Stimulated activated CD8-positive, alpha-beta memory T cell treated with anti-CD3 and anti-CD28 coated beads, Interleukin-7, amount 100 ng/mL, for 1 hour (primary cell): ENCODE measurements around the gene SLC35B4.

Experiments used
- DNase-seq, 2 donors: peaks; one replicate each; pipeline ENCODE4 v3.0.0-alpha.2; 2020; ENCODE audit warnings: low read depth in 2 of 2

Gene SLC35B4, protein sequence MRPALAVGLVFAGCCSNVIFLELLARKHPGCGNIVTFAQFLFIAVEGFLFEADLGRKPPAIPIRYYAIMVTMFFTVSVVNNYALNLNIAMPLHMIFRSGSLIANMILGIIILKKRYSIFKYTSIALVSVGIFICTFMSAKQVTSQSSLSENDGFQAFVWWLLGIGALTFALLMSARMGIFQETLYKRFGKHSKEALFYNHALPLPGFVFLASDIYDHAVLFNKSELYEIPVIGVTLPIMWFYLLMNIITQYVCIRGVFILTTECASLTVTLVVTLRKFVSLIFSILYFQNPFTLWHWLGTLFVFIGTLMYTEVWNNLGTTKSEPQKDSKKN

DNA sequence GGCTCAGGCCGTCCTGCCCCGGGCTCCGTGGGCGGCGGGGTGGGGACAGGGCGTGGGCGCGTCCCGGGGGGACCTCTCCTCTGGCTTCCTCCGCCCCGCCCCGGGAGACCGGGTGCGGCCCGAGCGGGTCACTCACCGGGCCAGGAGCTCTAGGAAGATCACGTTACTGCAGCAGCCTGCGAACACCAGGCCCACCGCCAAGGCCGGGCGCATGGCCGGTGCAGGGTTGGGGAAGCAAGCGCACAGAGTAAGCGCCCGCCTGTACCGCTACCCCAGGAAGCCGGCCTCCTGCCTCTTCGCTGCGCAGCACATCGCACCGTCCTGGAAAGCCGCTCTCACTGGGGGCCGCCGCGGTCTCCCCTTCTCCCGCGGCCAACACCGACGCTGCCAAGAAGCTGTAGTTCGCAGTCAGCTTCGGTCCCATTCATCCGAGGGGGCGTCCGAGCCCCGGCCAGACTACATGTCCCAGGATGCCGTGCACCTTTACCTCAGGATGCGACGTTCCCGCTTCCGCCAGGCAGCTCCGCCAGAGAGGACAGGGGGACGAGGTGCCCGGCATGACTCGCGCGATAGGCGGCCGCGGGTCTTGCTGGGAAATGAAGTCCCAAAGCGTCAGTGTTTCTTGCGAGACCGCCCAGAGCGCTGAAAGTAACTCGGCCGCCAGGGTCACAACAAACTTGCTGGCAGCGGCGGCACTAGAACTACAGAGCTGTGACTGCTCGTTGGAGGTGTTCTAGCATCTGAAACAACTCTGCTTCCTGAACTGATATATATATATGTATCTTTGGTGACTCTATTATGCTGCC is at the start of gene SLC35B4:
Gene SLC35B4, minus strand, starts transcription at position 392 of the 806 bp plus-strand sequence. Its CDS starts 179 bp downstream, at position 213.
- peak; percentile 84 to 85 for DNase-seq

DNA sequence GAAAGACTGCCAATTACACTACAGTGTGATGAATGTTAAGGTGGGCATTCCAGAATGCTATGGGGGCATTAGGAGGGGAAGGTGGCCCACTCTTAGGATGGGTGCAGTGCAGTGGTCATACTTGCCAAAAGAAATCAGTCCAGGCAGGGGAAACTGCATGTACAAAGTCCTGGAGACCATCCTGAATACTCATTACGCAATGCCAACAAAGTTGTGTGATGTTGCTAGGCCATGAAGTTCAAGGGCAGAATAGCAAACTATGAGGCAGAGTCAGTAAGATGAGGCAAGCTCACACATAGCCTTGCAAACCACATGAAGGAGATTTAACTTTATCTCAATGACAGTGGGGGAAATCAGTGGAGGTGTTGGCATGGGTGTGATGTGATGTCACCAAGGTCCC is 49.8 kb upstream of the SLC35B4 start:
- DNase-seq, result no peak

DNA sequence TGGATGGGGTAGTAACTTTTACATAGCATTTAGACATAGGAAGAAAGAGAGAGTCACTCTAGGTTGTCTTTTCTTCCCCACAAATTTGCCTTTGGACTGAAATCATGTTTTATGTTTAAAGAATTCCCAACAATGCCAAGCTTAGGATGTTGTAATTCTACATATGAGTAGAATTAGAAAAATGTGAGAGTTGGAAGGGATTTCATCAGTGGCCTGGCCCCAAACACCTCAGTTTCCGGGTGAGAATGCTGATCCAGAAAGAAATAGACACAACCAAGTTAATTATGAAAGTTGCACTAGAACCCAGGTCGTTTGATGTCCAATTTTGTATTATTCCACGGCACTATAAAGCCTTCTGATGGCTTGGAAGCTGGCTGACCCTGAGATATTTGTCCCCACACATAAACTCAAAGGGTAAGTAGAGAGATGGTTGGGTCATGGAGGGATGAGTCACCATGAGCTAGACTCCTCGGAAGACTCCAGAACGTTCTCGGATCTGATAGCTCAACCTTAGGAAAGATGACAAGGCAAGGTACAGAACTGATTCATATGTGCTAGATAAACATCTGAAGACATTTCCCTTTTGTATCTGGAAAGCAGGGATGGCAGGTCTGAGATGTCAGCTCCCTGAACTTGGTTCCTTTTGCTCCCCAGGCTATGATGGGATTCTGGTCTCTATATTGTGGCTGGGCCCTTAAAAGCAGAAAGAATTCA is 48.8 kb upstream of the SLC35B4 start:
- DNase-seq, result no peak

DNA sequence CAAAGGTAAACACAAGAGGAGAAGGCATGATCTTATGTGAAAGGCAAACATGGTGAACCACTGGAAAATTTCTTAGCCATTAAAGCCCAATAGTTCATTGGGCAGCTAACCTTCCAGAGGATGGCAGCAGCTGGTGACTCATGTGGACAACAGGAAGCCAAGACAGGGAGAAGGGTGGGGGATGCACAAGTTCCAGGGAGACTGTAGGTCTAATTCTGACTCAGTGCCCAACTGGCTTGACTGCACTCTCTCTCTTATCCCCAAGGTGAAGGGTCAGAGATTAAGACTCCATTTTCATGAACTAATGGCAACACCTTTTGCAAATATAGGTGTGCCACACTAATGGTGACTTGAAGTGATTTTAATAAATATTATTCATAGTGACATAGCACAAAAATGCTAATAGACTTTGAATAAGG is 47.9 kb upstream of the SLC35B4 start:
- no peak for DNase-seq

DNA sequence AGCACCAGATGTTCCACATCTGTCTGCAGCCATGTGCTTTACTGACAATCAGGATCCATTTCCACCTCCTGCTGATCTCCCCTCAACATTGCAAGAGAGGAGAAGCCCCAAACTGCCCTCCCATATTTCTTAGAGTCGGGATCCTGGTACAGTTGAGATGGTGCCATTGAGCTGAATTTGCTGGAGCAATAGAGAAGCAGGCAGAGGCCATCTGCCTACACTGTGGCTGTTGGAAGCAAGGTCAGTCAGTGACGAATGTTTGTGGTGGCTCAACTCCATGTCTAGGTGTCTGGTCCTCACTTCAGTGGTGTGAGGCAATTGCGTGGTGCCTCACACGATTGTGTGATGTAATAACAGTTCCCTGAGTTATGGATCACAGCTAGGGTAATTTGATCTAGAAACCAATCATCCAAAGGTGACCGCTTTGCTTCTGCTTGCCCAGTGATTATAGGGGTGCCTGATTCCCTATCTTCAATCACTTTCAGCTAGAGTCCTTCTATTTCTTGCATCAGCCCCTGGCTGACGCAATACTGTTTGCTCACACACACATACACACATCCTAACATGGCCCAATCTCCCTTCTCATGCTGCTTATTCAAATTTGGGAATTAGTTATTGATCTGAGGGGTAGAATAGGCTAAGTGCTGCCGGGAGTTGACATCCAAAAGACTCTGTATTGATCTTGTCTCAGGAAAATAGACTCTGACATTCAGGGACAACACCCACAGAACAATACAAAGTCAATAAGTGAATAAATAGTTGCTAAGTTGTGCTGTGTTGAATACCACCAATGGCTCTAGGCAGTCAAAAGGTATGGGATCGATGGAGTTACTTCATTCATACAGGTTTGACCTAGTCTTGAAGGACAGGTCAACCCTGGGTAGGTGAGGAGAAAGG is 46.1 kb upstream of the SLC35B4 start:
- no peak for DNase-seq

DNA sequence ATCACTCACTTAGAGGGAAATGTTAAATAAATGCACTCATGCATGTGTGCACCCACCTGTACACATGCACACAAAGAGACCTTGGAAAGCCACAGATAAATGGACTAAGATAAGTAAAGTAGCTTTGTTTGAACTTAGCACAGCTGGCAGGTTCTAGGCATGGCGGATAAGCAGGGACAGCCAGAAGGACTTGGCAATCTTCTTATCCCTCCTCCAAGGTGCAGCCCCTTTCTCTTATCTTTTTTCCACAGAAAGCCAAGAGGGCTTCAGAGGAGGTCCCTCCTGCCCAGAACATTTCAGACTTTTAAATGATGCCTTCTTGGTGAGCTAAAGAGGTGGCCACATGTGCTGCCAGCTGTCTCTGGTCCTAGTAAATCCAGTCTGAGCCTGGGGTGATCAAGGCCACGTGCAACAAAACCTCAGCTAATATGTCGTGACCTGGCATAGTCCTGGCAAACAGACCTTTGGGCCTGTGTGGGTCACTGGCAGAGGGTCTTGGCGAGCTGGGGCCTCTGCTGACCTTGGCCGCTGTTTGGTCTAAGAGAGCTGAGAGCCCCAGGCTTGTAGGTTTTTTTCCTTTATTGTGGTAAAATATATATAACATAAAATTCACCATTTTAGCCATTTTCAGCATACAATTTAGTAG is 43.2 kb upstream of the SLC35B4 start:
- no peak for DNase-seq

DNA sequence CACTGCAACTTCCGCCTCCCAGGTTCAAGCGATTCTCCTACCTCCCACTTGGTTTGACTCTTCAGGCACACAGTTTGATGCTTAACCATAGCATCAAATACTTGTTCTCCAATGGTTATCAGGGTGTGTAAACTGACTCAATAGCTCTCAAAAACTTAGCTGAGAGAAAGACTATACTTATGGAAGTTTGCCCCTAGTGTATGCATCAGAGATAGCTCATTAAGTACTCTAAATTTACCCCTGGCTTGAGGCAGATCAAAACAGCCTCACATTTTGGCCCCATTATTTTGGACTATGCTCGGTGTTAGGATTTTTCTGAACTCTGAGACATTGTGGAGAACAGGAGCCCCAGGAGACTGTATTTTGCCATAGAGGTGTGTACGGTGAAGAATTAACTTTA is 40.8 kb upstream of the SLC35B4 start:
- DNase-seq, result no peak

DNA sequence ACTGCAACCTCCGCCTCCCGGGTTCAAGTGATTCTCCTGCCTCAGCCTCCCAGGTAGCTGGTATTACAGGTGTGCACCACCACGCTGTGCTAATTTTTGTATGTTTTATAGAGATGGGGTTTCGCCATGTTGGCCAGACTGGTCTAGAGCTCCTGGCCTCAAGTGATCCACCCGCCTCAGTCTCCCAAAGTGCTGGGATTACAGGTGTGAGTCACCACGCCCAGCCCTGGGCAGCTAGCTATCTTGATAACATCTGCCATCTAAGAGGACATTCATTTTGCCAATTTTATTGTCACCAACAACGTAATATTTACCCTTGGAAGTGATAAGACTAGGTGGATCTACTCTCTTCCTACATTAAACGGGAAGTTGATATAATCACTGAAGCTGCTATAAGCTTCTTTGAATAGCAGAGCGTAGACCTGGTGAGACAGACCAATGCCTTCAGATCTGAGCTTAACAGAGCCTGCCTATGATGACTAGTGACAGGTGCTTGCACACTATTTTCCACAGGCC is 39.7 kb upstream of the SLC35B4 start:
- no peak for DNase-seq

DNA sequence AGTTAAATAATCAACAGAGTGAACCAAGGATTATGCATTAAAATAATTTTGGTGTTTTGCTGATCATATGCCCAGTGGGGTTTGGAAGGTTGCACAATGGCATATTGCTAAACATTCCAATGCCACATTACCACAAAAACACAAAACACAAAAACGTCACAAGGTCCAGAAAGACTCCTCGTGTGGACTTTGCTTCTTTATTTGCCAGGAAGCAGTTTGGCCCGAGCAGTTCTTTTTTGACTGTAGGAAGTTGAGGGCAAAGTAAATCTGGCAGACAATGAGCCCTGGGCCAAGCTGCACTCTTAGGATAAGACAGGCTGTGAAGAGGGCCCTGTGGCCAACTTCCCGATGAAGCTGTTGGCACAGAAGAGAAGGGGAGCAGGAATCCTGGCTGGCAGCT is 39.2 kb upstream of the SLC35B4 start:
- DNase-seq, result no peak

DNA sequence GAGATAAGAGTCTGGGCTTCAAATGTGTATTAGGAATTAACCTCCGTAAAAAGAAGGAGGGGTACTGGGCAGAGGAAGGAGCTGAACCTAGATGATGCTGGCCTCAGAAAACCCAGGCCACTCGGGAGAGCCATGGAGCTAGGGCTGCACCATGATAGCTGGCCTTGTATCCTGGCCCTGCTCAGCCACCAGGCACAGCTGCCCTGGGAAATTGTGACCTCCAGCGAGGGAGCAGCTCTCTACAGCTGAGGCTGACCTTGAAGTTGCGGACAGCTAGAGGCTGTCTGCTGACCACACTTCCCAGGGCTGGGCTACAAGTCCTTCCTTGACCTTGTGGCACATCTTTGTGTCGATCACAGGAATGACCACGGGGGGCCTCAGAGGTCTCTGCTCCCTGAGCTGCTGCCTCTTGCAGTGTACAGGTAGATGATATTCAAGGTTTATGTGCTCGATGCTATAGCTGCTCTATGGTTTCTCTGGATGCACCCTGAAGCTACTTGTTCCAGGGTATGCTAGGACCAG is 38.3 kb upstream of the SLC35B4 start:
- DNase-seq, result no peak

DNA sequence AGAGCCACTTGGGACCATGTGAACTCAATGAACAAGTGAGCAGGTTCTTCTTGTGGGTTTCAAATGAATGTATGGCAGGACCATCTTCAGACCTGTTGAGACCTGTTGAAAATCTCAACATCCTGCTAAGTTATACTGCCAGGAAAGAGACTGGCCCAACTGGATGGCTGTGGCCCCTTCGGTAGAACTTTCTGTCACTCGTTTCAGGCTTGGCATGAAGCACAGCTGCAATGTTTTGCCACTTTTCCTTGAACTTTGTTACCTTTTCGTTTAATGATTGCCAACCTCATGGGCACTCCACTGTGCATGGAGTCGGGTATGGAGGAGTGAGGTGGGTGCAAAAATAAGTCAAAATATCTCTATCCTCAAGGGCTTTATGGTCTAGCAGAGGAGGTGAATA is 36.7 kb upstream of the SLC35B4 start:
- no peak for DNase-seq

DNA sequence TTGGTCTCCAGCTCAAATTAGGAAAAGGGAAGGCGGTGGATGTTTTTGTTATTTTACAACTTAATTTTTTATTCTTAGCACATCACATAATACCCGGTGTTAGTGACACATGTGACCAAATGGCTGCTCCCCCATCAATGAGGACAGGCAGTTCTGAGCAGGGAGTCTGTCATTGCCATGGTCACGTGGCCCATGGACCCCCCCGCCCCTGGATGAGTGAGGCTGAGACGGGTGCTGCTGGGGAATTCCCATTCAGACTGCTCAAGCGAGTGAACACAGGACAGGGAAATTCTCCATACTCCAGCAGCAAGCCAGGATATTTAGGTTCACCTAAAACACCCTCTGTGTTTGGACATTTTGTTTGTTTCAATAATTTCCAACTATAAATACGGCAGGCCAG is 34.7 kb upstream of the SLC35B4 start:
- no peak for DNase-seq

DNA sequence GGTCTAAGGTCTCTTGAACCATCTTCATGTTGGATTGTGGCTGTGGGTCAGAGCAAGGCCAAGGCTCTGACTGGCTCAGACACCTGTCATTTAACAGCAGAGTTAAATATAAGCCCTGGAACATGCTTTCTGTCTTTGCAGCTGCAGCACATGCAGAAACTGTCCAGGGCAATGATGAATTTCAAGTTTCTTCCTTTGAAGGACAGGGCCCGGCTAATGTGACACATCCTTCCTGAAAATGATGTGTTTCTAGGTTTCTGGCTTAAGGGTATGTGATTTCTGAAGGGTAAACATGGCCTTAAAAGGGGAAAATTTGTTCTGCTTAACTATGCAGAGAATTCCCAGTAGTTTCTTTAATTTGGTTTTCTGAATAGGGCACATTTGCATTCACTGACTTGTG is 34.0 kb upstream of the SLC35B4 start:
- DNase-seq, result no peak

DNA sequence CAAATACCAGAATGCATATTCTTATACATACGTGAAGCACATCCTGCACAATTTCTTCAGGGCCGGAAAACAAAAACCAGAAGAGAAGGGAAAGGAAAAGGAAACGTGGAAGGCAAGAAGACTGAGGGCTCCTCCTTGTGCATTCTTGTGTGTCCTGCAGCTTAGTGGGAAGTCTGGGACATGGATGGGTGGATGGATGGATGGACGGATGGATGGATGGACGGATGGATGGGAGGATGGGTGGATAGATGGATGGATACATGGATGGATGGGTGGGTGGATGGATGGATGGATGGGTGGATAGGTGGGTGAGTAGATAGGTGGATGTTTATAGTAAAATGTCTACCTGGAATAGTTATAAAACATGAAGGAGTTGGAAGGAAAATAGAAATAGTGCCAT is 30.8 kb upstream of the SLC35B4 start:
- DNase-seq, result no peak

DNA sequence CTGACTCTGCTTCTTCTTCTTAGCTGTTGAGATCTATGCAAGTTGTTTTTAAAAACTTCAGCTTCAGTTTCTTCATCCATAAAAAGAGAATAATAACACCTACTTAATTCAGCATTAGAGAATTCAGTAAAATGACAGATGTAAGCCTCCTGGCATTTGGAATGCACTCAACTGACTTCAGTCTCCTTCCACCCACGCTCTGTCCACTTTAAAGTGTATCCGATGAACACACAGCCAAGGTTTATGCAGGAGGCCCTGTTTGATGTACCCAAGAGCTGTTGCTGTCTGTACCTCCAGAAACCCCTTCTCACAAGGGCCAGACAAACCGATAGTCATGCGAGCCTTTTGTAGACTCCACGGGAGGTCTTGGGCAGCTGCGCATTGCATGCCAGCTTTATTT is 27.1 kb upstream of the SLC35B4 start:
- DNase-seq, result no peak

DNA sequence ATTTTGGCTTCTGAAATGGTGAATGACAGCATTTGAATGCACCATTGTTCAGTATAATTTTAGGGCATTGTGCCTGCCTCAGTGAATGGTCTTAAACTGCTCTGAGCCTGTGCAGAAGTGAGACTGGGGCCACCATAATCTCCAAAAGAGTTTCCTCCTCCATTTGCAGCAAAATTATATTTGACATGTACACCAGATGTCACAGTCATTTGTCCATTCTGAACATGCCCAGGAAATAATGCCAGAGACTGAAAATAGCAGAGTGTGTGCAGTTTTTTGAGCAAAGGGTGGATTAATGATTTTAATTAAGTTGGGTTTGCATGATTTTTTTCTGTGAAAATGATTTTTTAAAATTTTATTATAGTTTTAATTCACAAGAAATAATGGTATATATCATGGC is 26.4 kb upstream of the SLC35B4 start:
- no peak for DNase-seq

DNA sequence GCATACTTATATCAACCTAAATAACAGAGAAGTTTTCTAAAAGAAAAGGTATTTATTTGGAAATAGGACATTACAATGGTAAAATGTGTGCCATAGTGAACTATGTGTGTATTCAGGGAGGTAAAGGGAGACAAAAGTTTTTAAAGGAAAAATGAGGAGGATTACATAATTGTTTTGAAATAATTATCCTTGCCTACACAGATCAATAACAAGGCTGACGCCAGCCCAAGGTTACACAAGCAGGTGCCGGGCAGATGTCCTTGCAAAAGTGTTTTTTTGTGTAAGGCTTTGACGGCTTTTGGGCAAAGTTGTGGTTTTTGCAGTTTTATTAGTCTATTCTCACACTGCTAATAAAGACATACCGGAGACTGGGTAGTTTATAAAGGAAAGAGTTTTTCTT is 22.7 kb upstream of the SLC35B4 start:
- no peak for DNase-seq

DNA sequence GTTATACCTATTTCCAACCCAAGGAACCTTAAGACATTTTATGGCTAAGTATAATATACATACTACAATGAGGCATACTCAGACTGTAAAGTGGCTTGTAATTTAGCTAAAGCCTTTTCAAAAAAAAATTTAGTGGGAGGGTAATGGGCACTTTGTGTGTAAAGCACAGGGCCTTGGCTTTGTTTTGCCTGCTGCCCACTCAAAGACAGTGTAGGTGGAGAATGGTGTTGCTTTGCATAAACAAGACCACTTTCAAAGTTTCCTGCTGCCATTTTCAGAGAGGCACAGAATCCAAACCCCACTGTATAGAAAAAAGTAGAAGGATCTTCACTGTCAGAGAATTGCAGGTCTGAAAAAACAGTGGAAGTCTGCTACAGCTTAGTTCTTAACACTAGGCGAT is 21.2 kb upstream of the SLC35B4 start:
- no peak for DNase-seq

DNA sequence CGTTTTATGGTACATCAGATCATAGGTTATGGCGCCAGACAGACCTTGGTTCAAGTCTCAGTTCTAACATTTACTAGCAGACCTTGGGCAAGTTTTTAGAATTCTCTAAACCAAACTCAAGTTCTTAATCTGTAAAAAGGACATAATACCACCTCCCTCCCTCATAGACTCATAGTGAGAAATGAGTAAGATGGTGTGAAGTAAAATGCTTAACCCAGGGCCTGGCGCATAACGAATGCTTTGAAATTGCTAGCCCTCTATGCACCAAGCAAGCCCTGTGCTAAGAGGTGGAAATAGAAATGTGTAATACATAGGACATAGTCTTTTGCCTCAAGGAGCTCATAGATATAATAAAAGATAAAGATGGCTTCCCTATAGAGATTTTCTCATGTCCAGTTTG is 17.7 kb upstream of the SLC35B4 start:
- no peak for DNase-seq

DNA sequence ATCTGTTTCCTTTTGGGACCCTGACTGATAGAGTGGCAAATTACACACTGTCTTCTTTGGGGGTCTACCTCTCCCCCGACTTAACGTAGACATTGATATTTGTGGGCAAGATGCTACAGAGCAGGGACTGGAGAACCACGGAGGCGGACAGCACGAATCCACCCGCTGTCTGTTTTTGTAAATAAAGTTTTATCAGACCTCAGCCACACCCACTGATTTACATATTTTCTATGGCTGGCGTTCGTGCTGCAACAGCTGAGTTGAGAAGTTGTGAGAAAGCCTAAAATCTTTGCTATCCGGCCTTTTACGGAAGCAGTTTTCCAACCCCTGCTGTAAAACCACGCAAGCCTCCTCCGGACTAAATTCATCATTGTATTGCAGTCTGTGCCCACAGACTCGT is 17.2 kb upstream of the SLC35B4 start:
- no peak for DNase-seq

DNA sequence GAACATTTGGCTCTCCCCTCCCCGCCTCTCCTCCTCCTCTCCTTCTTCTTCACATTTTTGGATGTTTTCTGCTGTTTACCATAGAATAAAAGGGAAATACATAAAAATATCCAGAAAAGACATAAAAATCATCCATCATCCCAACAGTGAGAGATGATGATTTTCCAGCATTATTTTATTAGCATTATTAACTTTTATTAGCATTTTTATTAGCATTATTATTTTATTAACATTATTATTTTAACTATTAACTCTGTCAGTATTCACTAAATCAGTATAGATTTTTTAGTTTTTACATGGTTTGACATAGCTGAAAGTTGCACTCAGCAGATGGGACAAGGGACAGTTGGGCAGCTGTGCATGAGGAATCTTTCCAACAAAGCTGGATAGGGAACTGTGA is 16.2 kb upstream of the SLC35B4 start:
- DNase-seq, result no peak
